MM.1S (cell line): Measurements from ENCODE around the gene KATNIP.

Experiments used
- CTCF ChIP-seq: fragments of 300-600 bp; sonication (generic); IDR thresholded peaks from 2 replicates; pipeline ENCODE4 v1.5.1; 2016; ENCODE audit warnings: antibody characterized with exemption, low read length, mixed read lengths
- EZH2 ChIP-seq: fragments of 300-600 bp; sonication (generic); optimal IDR thresholded peaks from 2 replicates; pipeline ENCODE3; 2017; ENCODE audit warnings: low read depth, mild to moderate bottlenecking, antibody characterized with exemption, low read length, mixed read lengths
- EZH2phosphoT487 ChIP-seq: fragments of 300-600 bp; sonication (generic); IDR thresholded peaks from 2 replicates; pipeline ENCODE4 v1.6.1; 2018; ENCODE audit warnings: antibody characterized with exemption, low read length

- TF ChIP-seq CTCF (no peak), EZH2phosphoT487 (no peak), EZH2 (no peak)
Measured at GRCh38 chr16:27549464-27549745, 539 bp upstream of the KATNIP start.
